GM23338 (cell line): ENCODE measurements around the gene AIG1. TPM values are rescaled to one million over a fixed set of nuclear protein-coding genes. Genes with fewer than 3 reads are reported as not detected.

ENCODE experiments used
- ATAC-seq: fragments of 200-7000 bp; cut with Tn5 transposase; 3 replicates; pipeline ENCODE4 v1.9.1; 2020
- DNase-seq: peaks from one replicate; pipeline ENCODE4 v3.0.0-alpha.2; 2015; ENCODE audit warnings: low spot score
- H2AFZ ChIP-seq: fragments of 200-600 bp; sonication (generic); 2 replicates; pipeline ENCODE4 v1.8.0; 2016; ENCODE audit warnings: antibody characterized with exemption, mild to moderate bottlenecking, moderate library complexity
- H3F3A ChIP-seq: fragments of 200-600 bp; sonication (generic); replicated peaks from 2 replicates; pipeline ENCODE4 v1.8.0; 2017; ENCODE audit warnings: antibody characterized with exemption, mixed run types, low read depth
- H3K27ac ChIP-seq: fragments of 200-600 bp; sonication (generic); 2 replicates; pipeline ENCODE4 v1.6.1; 2016; ENCODE audit warnings: low read depth
- H3K27me3 ChIP-seq: fragments of 200-600 bp; sonication (generic); 2 replicates; pipeline ENCODE4 v1.8.0; 2016; ENCODE audit warnings: mild to moderate bottlenecking, mixed run types, moderate library complexity; ENCODE audit not compliant: insufficient read depth
- H3K36me3 ChIP-seq: fragments of 200-600 bp; sonication (generic); 2 replicates; pipeline ENCODE4 v1.8.0; 2016; ENCODE audit warnings: mild to moderate bottlenecking; ENCODE audit not compliant: insufficient read depth
- H3K4me1 ChIP-seq: fragments of 200-600 bp; sonication (generic); 2 replicates; pipeline ENCODE4 v1.8.0; 2016; ENCODE audit warnings: mild to moderate bottlenecking, moderate library complexity; ENCODE audit not compliant: insufficient read depth
- H3K4me2 ChIP-seq: fragments of 200-600 bp; sonication (generic); 2 replicates; pipeline ENCODE4 v1.7.1; 2017; ENCODE audit warnings: mixed run types
- H3K4me3 ChIP-seq: fragments of 200-600 bp; sonication (generic); 2 replicates; pipeline ENCODE4 v1.6.1; 2016; ENCODE audit warnings: mixed run types
- H3K79me2 ChIP-seq: fragments of 200-600 bp; sonication (generic); replicated peaks from 2 replicates; pipeline ENCODE4 v1.8.0; 2017; ENCODE audit warnings: mild to moderate bottlenecking; ENCODE audit not compliant: insufficient read depth
- H3K9me2 ChIP-seq: fragments of 200-600 bp; sonication (generic); 2 replicates; pipeline ENCODE4 v1.8.0; 2017; ENCODE audit not compliant: insufficient read depth
- H4K20me1 ChIP-seq: fragments of 200-600 bp; sonication (generic); replicated peaks from 2 replicates; pipeline ENCODE4 v1.8.0; 2017; ENCODE audit warnings: mild to moderate bottlenecking; ENCODE audit not compliant: insufficient read depth
- H3K27ac Mint-ChIP-seq: 2 replicates; pipeline ENCODE4 v1.8.0; 2020; ENCODE audit warnings: inconsistent platforms, mild to moderate bottlenecking, moderate library complexity, mixed read lengths
- H3K27me3 Mint-ChIP-seq: 3 replicates; pipeline ENCODE4 v1.8.0; 2022; ENCODE audit warnings: low read depth, mild to moderate bottlenecking, moderate library complexity, mixed read lengths, inconsistent platforms; ENCODE audit not compliant: insufficient read depth, poor library complexity
- H3K36me3 Mint-ChIP-seq: 3 replicates; pipeline ENCODE4 v1.8.0; 2021; ENCODE audit warnings: low read depth, mild to moderate bottlenecking, inconsistent platforms, moderate library complexity, mixed read lengths
- H3K4me1 Mint-ChIP-seq: 3 replicates; pipeline ENCODE4 v1.8.0; 2020; ENCODE audit warnings: mild to moderate bottlenecking, inconsistent platforms, mixed read lengths
- H3K4me3 Mint-ChIP-seq: 3 replicates; pipeline ENCODE4 v1.8.0; 2021; ENCODE audit warnings: moderate library complexity, mild to moderate bottlenecking, inconsistent platforms, mixed read lengths
- H3K9me3 Mint-ChIP-seq: 3 replicates; pipeline ENCODE4 v1.8.0; 2020; ENCODE audit warnings: moderate library complexity, mild to moderate bottlenecking, inconsistent platforms, mixed read lengths
- CREB1 ChIP-seq: fragments of 250-450 bp; sonication (Bioruptor Pico); IDR thresholded peaks from 2 replicates; pipeline ENCODE4 v1.5.0; 2020; ENCODE audit warnings: low read depth, mild to moderate bottlenecking, moderate library complexity
- EZH2 ChIP-seq: fragments of 200-600 bp; sonication (generic); IDR thresholded peaks from one replicate; pipeline ENCODE4 v1.8.0; 2017; ENCODE audit warnings: antibody characterized with exemption, mild to moderate bottlenecking, low read depth; ENCODE audit not compliant: unreplicated experiment
- EZH2phosphoT487 ChIP-seq: fragments of 200-600 bp; sonication (generic); IDR thresholded peaks from one replicate; pipeline ENCODE4 v1.8.1; 2018; ENCODE audit warnings: antibody characterized with exemption; ENCODE audit not compliant: unreplicated experiment
- JUNB ChIP-seq: IDR thresholded peaks from one replicate; pipeline ENCODE4 v1.6.1; 2016; ENCODE audit warnings: antibody characterized with exemption; ENCODE audit not compliant: unreplicated experiment
- NANOG ChIP-seq: IDR thresholded peaks from 2 replicates; pipeline ENCODE4 v1.6.1; 2016; ENCODE audit warnings: antibody characterized with exemption, borderline replicate concordance
- POLR2AphosphoS5 ChIP-seq: IDR thresholded peaks from 2 replicates; pipeline ENCODE4 v1.6.1; 2016; ENCODE audit warnings: antibody characterized with exemption, low read depth
- ZNF114 ChIP-seq: fragments of 250-450 bp; sonication (Bioruptor Pico); IDR thresholded peaks from 2 replicates; pipeline ENCODE4 v1.5.0; 2020; ENCODE audit warnings: mild to moderate bottlenecking, moderate library complexity
- polyA plus RNA-seq: library from polyadenylated mRNA; unstranded; fragments of >200 nt; fragmentation: Nextera tagmentation; extraction: Ambion mirVana; gene quantifications from 2 replicates; pipeline ENCODE4 v1.2.1, GENCODE V29; 2016
- total RNA-seq: library from RNA; depleted of rRNA; stranded (reverse); fragments of >200 nt; shearing (Covaris generic); gene quantifications from 2 replicates; pipeline ENCODE4 v1.2.3, GENCODE V29; 2014
- TF ChIP-seq, protein P1 (sequence below): IDR thresholded peaks from 2 replicates; pipeline ENCODE4 v1.6.1; 2016; ENCODE audit warnings: antibody characterized with exemption
- TF ChIP-seq, protein P2 (sequence below): IDR thresholded peaks from one replicate; pipeline ENCODE4 v1.6.1; 2018; ENCODE audit warnings: antibody characterized with exemption; ENCODE audit not compliant: unreplicated experiment
- TF ChIP-seq, protein P3 (sequence below): fragments of 250-450 bp; sonication (Bioruptor Pico); IDR thresholded peaks from 2 replicates; pipeline ENCODE4 v1.5.0; 2020; ENCODE audit warnings: mild to moderate bottlenecking, moderate library complexity

AIG1 gene
- total and polyA plus RNA-seq, 2 experiments from 2014 or later = 65.2 to 88.4 TPM

DNA sequence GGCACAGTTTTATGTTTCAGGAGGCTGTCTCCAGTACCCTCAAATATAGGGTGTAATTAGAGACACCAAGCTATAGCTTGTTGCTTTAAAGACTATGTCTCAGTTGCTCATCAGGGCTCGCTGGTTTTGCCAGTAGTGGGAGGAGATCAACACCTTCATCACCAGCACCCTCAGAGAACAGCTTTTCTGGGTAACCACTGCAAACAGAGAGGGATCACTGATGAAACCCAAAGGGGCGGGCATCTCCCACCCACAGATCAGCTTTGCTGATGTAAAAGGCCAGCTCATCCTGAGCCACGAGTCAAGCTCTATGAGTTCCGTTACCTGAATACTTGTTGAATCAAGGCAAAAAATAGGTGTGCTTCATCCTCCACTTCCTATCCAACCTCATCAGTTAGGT, 187.7 kb downstream of the AIG1 start (continued):
- TF ChIP-seq, protein P1, sequence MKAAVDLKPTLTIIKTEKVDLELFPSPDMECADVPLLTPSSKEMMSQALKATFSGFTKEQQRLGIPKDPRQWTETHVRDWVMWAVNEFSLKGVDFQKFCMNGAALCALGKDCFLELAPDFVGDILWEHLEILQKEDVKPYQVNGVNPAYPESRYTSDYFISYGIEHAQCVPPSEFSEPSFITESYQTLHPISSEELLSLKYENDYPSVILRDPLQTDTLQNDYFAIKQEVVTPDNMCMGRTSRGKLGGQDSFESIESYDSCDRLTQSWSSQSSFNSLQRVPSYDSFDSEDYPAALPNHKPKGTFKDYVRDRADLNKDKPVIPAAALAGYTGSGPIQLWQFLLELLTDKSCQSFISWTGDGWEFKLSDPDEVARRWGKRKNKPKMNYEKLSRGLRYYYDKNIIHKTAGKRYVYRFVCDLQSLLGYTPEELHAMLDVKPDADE = no peak
- TF ChIP-seq ZNF114 (CRISPR knock-in tag) (no peak), NANOG (no peak), JUNB (no peak), EZH2 (no peak)
- TF ChIP-seq, protein P2, sequence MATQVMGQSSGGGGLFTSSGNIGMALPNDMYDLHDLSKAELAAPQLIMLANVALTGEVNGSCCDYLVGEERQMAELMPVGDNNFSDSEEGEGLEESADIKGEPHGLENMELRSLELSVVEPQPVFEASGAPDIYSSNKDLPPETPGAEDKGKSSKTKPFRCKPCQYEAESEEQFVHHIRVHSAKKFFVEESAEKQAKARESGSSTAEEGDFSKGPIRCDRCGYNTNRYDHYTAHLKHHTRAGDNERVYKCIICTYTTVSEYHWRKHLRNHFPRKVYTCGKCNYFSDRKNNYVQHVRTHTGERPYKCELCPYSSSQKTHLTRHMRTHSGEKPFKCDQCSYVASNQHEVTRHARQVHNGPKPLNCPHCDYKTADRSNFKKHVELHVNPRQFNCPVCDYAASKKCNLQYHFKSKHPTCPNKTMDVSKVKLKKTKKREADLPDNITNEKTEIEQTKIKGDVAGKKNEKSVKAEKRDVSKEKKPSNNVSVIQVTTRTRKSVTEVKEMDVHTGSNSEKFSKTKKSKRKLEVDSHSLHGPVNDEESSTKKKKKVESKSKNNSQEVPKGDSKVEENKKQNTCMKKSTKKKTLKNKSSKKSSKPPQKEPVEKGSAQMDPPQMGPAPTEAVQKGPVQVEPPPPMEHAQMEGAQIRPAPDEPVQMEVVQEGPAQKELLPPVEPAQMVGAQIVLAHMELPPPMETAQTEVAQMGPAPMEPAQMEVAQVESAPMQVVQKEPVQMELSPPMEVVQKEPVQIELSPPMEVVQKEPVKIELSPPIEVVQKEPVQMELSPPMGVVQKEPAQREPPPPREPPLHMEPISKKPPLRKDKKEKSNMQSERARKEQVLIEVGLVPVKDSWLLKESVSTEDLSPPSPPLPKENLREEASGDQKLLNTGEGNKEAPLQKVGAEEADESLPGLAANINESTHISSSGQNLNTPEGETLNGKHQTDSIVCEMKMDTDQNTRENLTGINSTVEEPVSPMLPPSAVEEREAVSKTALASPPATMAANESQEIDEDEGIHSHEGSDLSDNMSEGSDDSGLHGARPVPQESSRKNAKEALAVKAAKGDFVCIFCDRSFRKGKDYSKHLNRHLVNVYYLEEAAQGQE = no peak

DNA sequence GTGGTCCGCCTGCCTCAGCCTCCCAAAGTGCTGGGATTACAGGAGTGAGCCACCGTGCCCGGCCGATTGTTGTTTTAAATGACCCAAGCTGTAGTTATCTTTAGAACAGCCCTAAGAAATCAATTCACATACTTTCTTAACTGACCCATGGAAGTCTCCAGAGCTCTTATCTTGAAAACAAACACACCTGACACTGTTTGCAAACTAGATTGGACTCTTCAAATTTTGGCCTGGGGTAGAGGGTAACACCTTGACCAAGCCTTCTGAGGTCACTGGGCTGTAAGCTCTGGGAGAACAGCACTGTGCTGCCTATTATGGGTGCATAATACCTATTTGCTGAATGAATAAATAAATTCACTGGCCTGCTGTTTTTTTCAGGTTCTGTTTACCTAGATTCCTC, 190.6 kb downstream of the AIG1 start:
- no peak overlapping the region for H3K4me2 ChIP-seq
- no peaks in the 10 kb centered on the region for H3K27me3 Mint-ChIP-seq
- no peaks in the 10 kb centered on the region for H4K20me1 ChIP-seq
- no peaks in the 10 kb centered on the region for H3K4me1 ChIP-seq
- no peak overlapping the region for H3K4me3 ChIP-seq
- H3K36me3 Mint-ChIP-seq = peaks cover 8% of the 10 kb centered on the region
- H3K36me3 ChIP-seq = no peaks in the 10 kb centered on the region
- no peaks in the 10 kb centered on the region for H3K4me1 Mint-ChIP-seq
- DNase-seq (no peak), ATAC-seq (no peak)
- H3K27ac Mint-ChIP-seq = no peak overlapping the region
- H3F3A ChIP-seq = no peaks in the 10 kb centered on the region
- 0 out of 2 replicates have a peak, but pooled peaks cover 6% of the 10 kb centered on the region for H3K9me2 ChIP-seq
- H3K27me3 ChIP-seq = no peaks in the 10 kb centered on the region
- H3K27ac ChIP-seq = no peak overlapping the region
- H3K4me3 Mint-ChIP-seq = no peak overlapping the region
- H2AFZ ChIP-seq = no peak overlapping the region
- no peaks in the 10 kb centered on the region for H3K79me2 ChIP-seq
- peaks cover 2% of the 10 kb centered on the region for H3K9me3 Mint-ChIP-seq
- TF ChIP-seq, protein P3, sequence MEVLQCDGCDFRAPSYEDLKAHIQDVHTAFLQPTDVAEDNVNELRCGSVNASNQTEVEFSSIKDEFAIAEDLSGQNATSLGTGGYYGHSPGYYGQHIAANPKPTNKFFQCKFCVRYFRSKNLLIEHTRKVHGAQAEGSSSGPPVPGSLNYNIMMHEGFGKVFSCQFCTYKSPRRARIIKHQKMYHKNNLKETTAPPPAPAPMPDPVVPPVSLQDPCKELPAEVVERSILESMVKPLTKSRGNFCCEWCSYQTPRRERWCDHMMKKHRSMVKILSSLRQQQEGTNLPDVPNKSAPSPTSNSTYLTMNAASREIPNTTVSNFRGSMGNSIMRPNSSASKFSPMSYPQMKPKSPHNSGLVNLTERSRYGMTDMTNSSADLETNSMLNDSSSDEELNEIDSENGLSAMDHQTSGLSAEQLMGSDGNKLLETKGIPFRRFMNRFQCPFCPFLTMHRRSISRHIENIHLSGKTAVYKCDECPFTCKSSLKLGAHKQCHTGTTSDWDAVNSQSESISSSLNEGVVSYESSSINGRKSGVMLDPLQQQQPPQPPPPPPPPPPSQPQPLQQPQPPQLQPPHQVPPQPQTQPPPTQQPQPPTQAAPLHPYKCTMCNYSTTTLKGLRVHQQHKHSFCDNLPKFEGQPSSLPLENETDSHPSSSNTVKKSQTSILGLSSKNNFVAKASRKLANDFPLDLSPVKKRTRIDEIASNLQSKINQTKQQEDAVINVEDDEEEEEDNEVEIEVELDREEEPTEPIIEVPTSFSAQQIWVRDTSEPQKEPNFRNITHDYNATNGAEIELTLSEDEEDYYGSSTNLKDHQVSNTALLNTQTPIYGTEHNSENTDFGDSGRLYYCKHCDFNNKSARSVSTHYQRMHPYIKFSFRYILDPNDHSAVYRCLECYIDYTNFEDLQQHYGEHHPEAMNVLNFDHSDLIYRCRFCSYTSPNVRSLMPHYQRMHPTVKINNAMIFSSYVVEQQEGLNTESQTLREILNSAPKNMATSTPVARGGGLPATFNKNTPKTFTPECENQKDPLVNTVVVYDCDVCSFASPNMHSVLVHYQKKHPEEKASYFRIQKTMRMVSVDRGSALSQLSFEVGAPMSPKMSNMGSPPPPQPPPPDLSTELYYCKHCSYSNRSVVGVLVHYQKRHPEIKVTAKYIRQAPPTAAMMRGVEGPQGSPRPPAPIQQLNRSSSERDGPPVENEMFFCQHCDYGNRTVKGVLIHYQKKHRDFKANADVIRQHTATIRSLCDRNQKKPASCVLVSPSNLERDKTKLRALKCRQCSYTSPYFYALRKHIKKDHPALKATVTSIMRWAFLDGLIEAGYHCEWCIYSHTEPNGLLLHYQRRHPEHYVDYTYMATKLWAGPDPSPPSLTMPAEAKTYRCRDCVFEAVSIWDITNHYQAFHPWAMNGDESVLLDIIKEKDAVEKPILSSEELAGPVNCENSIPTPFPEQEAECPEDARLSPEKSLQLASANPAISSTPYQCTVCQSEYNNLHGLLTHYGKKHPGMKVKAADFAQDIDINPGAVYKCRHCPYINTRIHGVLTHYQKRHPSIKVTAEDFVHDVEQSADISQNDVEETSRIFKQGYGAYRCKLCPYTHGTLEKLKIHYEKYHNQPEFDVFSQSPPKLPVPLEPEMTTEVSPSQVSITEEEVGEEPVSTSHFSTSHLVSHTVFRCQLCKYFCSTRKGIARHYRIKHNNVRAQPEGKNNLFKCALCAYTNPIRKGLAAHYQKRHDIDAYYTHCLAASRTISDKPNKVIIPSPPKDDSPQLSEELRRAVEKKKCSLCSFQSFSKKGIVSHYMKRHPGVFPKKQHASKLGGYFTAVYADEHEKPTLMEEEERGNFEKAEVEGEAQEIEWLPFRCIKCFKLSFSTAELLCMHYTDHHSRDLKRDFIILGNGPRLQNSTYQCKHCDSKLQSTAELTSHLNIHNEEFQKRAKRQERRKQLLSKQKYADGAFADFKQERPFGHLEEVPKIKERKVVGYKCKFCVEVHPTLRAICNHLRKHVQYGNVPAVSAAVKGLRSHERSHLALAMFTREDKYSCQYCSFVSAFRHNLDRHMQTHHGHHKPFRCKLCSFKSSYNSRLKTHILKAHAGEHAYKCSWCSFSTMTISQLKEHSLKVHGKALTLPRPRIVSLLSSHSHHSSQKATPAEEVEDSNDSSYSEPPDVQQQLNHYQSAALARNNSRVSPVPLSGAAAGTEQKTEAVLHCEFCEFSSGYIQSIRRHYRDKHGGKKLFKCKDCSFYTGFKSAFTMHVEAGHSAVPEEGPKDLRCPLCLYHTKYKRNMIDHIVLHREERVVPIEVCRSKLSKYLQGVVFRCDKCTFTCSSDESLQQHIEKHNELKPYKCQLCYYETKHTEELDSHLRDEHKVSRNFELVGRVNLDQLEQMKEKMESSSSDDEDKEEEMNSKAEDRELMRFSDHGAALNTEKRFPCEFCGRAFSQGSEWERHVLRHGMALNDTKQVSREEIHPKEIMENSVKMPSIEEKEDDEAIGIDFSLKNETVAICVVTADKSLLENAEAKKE (CRISPR knock-in tag) = no peak
- TF ChIP-seq CREB1 (CRISPR knock-in tag) (no peak), ZNF114 (CRISPR knock-in tag) (no peak), EZH2phosphoT487 (no peak), EZH2 (no peak), POLR2AphosphoS5 (no peak)
- TF ChIP-seq, protein P2 = no peak
